ENCODE results near the gene ZNF223.

GRCh38 chr19:44032001-44032610, 19.7 kb upstream of the ZNF223 start:
- TF ChIP-seq CTCF (IDR thresholded peaks at IDR 0.05) (no peak), POLR2A (IDR thresholded peaks at IDR 0.05) (no peak)
